Measurements from ENCODE around the gene RIMS3.
A peak's percentile ranks its signal among the peaks of the same experiment; 100 is the strongest.

DNA sequence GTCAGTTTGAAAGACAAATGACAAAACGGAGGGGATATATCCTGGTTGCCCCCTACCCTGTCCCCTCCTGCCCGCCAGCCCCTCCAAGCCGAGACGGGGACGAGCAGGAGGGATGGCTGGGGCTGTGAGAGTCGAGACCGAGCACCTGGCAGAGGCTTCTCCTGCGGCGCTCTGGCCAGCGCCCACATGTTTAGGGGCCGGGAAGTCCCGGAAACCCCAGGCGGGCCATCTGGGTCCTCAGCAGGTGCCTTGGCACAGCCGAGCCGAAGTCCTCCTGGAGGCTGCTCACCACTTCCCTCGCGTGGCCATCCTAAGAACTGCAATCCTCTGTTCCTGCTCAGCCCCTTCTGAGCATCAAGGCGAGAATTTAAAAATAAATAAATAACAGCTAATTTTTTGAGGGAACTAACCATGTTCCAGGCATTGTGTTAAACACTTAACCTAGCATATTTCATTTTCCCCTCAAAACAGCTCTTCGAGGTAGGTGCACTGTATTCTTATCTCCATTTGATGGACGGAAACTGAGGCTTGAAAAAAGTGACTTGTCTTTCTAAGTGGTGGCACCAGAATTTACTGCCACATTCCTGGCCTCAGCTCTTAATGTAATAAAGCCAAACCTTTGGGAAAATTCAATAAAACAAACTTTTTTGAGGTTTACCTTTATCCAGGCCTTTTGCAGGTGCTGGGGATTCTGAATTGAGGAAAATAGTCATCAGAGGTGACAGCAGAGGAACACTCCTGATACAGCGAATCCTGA, 3.5 kb upstream of the RIMS3 start:
- TF ChIP-seq, protein P1, sequence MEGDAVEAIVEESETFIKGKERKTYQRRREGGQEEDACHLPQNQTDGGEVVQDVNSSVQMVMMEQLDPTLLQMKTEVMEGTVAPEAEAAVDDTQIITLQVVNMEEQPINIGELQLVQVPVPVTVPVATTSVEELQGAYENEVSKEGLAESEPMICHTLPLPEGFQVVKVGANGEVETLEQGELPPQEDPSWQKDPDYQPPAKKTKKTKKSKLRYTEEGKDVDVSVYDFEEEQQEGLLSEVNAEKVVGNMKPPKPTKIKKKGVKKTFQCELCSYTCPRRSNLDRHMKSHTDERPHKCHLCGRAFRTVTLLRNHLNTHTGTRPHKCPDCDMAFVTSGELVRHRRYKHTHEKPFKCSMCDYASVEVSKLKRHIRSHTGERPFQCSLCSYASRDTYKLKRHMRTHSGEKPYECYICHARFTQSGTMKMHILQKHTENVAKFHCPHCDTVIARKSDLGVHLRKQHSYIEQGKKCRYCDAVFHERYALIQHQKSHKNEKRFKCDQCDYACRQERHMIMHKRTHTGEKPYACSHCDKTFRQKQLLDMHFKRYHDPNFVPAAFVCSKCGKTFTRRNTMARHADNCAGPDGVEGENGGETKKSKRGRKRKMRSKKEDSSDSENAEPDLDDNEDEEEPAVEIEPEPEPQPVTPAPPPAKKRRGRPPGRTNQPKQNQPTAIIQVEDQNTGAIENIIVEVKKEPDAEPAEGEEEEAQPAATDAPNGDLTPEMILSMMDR (IDR thresholded peaks at IDR 0.05) = peak; percentile 82 to 95 (median 88)
- TF ChIP-seq POLR2A (IDR thresholded peaks at IDR 0.05) = no peak
- TF ChIP-seq EP300 (IDR thresholded peaks at IDR 0.05) = no peak
- no peak for TF ChIP-seq POLR2AphosphoS5 (IDR thresholded peaks at IDR 0.05)
